ENCODE measurements around the gene CSNK1G2. TPM values are rescaled to one million over a fixed set of nuclear protein-coding genes. Genes with fewer than 3 reads are reported as not detected.
A peak's percentile ranks its signal among the peaks of the same experiment; 100 is the strongest.

The CSNK1G2 gene
- total RNA-seq, 1 donor from 2014 or later, result 77.6 TPM

DNA sequence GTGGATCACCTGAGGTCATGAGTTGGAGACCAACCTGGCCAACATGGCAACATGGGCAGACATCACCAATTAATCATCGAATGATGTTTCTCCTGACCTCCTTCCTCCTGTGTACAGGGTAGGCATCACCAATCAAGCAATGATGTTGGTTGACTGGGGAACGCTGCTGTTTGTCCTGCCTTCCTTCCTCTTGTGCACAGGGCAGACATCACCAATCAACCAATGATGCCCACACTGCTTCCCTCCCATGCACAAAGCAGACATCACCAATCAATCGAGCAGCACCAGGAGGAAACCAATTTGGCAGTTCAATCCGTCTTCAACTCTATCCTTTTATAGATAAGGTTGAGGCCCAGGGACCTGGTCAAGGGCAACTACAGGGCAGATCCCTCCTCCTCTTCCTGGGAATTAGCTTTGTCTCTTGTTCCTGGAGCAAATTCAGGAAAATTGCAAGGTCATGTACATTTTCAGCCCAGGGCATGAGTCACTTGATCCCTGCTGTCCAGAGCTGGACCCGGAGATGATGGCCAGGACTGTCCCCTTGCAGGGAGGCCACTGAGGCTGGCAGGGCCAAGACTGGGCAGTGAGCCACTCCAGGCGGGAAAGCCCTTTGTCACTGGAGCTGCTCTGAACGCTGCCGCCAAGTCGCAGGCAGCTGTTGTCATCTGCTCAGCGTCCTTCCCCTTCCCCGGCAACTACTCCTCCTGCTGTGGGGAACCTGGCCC is 5.3 kb upstream of the CSNK1G2 start:
- H3K27me3 ChIP-seq, result no peaks in the 10 kb centered on the region
- no peak for DNase-seq (ENCODE audit: extremely low spot score in 2 of 2)
- intact Hi-C loops (cut with DNase I), result no loop called here
- peaks cover 15% of the 10 kb centered on the region for H3K4me1 ChIP-seq
- H3K9me3 ChIP-seq, result no peaks in the 10 kb centered on the region
- H3K27ac ChIP-seq, result peak overlapping the region; percentile 20
- H3K36me3 ChIP-seq, result no peaks in the 10 kb centered on the region
- TF ChIP-seq POLR2A (IDR thresholded peaks at IDR 0.05), result no peak
- peak in 1 of 2 donors; percentile 39 for TF ChIP-seq POLR2AphosphoS5 (IDR thresholded peaks at IDR 0.05; ENCODE audit: insufficient read depth in 1 of 2, low read depth in 1 of 2)
- TF ChIP-seq, protein P1, sequence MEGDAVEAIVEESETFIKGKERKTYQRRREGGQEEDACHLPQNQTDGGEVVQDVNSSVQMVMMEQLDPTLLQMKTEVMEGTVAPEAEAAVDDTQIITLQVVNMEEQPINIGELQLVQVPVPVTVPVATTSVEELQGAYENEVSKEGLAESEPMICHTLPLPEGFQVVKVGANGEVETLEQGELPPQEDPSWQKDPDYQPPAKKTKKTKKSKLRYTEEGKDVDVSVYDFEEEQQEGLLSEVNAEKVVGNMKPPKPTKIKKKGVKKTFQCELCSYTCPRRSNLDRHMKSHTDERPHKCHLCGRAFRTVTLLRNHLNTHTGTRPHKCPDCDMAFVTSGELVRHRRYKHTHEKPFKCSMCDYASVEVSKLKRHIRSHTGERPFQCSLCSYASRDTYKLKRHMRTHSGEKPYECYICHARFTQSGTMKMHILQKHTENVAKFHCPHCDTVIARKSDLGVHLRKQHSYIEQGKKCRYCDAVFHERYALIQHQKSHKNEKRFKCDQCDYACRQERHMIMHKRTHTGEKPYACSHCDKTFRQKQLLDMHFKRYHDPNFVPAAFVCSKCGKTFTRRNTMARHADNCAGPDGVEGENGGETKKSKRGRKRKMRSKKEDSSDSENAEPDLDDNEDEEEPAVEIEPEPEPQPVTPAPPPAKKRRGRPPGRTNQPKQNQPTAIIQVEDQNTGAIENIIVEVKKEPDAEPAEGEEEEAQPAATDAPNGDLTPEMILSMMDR (IDR thresholded peaks at IDR 0.05), result no peak
- H3K4me3 ChIP-seq, result no peak overlapping the region

DNA sequence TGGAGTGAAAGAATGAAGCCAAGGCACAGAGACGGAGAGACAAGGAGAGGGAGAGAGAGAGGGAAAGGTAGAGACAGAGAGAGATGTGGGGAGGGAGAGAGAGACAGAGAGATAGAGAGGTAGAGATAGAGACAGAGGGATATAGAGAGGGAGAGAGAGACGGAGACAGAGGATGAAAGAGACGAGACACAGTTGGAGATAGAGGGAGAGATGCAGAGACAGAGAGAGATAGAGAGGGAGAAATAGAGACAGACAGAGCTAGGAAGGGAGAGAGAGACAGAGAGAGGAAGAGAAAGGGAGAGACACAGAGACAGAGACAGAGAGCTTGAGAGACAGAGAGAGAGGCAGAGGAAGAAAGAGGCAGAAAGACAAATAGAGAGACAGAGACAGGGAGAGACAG is 4.5 kb upstream of the CSNK1G2 start:
- Histone ChIP-seq H3K27ac (peak overlapping the region; percentile 20), H3K4me3 (no peak overlapping the region), H3K4me1 (peaks cover 15% of the 10 kb centered on the region), H3K9me3 (no peaks in the 10 kb centered on the region), H3K27me3 (no peaks in the 10 kb centered on the region), H3K36me3 (no peaks in the 10 kb centered on the region)
- DNase-seq (ENCODE audit: extremely low spot score in 2 of 2), result no peak
- intact Hi-C loops (cut with DNase I), result no loop called here
- TF ChIP-seq POLR2A (IDR thresholded peaks at IDR 0.05) (no peak), POLR2AphosphoS5 (IDR thresholded peaks at IDR 0.05; ENCODE audit: insufficient read depth in 1 of 2, low read depth in 1 of 2) (no peak)
- TF ChIP-seq, protein P1 (IDR thresholded peaks at IDR 0.05), result no peak

DNA sequence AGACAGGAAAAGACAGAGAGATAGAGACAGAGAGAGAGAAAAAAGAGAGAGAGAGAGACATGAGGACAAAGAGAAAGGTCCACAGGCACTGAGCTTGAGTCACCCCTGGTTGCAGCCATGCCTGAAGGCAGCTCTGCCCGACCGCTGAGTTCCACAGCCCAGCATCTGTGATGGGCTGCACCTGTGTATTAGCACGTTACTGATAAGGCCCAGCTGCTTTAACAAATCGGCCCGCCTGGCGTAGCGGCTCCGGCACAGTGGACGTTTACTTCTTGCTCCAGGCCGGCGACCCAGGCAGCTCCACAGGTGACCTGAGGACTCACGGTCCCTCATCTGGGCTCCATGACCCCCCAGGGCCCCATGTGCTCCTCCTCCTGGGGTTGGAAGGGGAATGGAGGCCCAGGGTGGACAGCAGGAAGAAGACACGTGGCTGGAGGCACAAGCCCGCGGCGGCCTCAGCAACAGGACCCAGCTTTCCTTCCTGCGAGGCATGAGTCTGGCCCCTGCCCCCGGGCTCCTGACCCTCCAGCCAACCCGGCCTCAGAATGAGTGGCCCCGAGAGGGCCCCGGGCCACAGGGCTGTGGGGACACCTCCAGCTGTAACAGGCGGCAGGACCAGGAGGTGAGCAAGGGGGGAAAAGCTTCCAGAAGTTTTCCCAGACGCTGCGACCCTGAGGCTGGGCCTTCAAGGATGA is 3.9 kb upstream of the CSNK1G2 start:
- no peaks in the 10 kb centered on the region for H3K27me3 ChIP-seq
- no peaks in the 10 kb centered on the region for H3K9me3 ChIP-seq
- intact Hi-C loops (cut with DNase I), result no loop called here
- peaks cover 17% of the 10 kb centered on the region for H3K4me1 ChIP-seq
- no peaks in the 10 kb centered on the region for H3K36me3 ChIP-seq
- H3K27ac ChIP-seq, result peak overlapping the region; percentile 20
- no peak for DNase-seq (ENCODE audit: extremely low spot score in 2 of 2)
- H3K4me3 ChIP-seq, result no peak overlapping the region
- TF ChIP-seq, protein P1 (IDR thresholded peaks at IDR 0.05), result no peak
- TF ChIP-seq POLR2A (IDR thresholded peaks at IDR 0.05), result no peak
- no peak for TF ChIP-seq POLR2AphosphoS5 (IDR thresholded peaks at IDR 0.05; ENCODE audit: insufficient read depth in 1 of 2, low read depth in 1 of 2)

DNA sequence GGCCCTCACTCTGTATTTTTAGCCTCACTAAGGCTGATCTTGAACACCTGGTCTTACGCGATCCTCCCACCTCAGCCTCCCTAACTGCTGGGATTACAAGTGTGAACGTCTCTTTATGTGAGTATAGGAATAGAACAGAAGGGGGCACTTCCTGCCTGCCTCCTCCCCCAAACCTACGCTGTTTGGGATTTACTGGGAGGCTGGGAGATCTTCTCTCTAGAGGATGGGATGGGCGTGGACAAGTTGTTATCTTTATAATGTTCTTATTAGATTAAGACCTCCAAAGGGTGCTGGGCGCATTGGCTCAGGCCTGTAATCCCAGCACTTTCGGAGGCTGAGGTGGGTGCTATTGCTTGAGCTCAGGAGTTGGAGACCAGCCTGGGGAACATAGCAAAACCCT is 2.9 kb upstream of the CSNK1G2 start:
- Histone ChIP-seq H3K4me3 (no peak overlapping the region), H3K4me1 (peaks cover 27% of the 10 kb centered on the region), H3K27ac (no peak overlapping the region), H3K36me3 (no peaks in the 10 kb centered on the region), H3K27me3 (no peaks in the 10 kb centered on the region), H3K9me3 (no peaks in the 10 kb centered on the region)
- intact Hi-C loops (cut with DNase I), result no loop called here
- TF ChIP-seq POLR2AphosphoS5 (IDR thresholded peaks at IDR 0.05; ENCODE audit: insufficient read depth in 1 of 2, low read depth in 1 of 2), result no peak
- TF ChIP-seq, protein P1 (IDR thresholded peaks at IDR 0.05), result no peak
- TF ChIP-seq POLR2A (IDR thresholded peaks at IDR 0.05), result no peak
- no peak for DNase-seq (ENCODE audit: extremely low spot score in 2 of 2)

All from vagina (tissue), 2 donors.